Measurements from ENCODE around the gene ZNF322. TPM values are rescaled to one million over a fixed set of nuclear protein-coding genes. Genes with fewer than 3 reads are reported as not detected.

The ZNF322 gene
- polyA plus RNA-seq, 3 donors, result 2.0 to 5.1 (median 3.6) TPM

GRCh38 chr6:26597821-26598220 is 61.7 kb downstream of the ZNF322 start:
- H3K9me3 ChIP-seq (replicated peaks in 1 of 2; ENCODE audit: control insufficient read depth in 1 of 2, insufficient read depth in 1 of 2, low read length in 2 of 2), result no peaks in the 10 kb centered on the region
- H3K27me3 ChIP-seq (ENCODE audit: control insufficient read depth in 2 of 2, insufficient read depth in 2 of 2, low read length in 2 of 2), result peaks cover 13 to 23% of the 10 kb centered on the region in 2 donors
- intact Hi-C loops (cut with micrococcal nuclease), result loop anchor here in 1 of 2 donors (10.0 kb wide), 2 partner anchors 253 to 547 kb away; a partner anchor contains a TSS

GRCh38 chr6:26597389-26597766 is 62.2 kb downstream of the ZNF322 start:
- Mint-ChIP-seq H3K36me3 (peaks cover 25 to 29% of the 10 kb centered on the region in 2 donors), H3K27ac (peak overlapping the region in 1 of 7 donors; percentile 65), H3K9me3 (peaks cover 0 to 6% (median 1%) of the 10 kb centered on the region in 7 donors), H3K27me3 (ENCODE audit: low read depth in 3 of 3) (peaks cover 19 to 22% (median 19%) of the 10 kb centered on the region in 3 donors), H3K4me3 (no peak overlapping the region), H3K4me1 (peaks cover 24% of the 10 kb centered on the region)
- no peak for TF ChIP-seq CTCF (IDR thresholded peaks at IDR 0.05)
- Histone ChIP-seq H3K9me3 (replicated peaks in 1 of 2; ENCODE audit: control insufficient read depth in 1 of 2, insufficient read depth in 1 of 2, low read length in 2 of 2) (no peaks in the 10 kb centered on the region), H3K36me3 (replicated peaks in 1 of 2; ENCODE audit: control insufficient read depth in 1 of 2, insufficient read depth in 2 of 2, low read length in 2 of 2) (peaks cover 19 to 24% of the 10 kb centered on the region in 2 donors), H3K27me3 (ENCODE audit: control insufficient read depth in 2 of 2, insufficient read depth in 2 of 2, low read length in 2 of 2) (peaks cover 18 to 27% of the 10 kb centered on the region in 2 donors), H4K20me1 (ENCODE audit: insufficient read depth, low read length) (no peaks in the 10 kb centered on the region), H3K4me2 (replicated peaks; ENCODE audit: extremely low read depth, low read length, poor library complexity, severe bottlenecking) (peak overlapping the region; percentile 96), H3K4me3 (replicated peaks in 1 of 3; ENCODE audit: low read depth in 2 of 3, low read length in 3 of 3) (peak overlapping the region; percentile 83 to 94 (median 90)), H3K79me2 (ENCODE audit: insufficient read depth, low read length) (peaks cover 17% of the 10 kb centered on the region), H3K4me1 (ENCODE audit: control insufficient read depth in 1 of 2, insufficient read depth in 2 of 2, low read length in 2 of 2) (peaks cover 17 to 39% of the 10 kb centered on the region in 2 donors), H3K9ac (ENCODE audit: insufficient read depth, low read length, poor library complexity, severe bottlenecking) (peak overlapping the region; percentile 94), H3K27ac (ENCODE audit: low read depth in 1 of 2, low read length in 2 of 2) (peak overlapping the region; percentile 82 to 95), H2AFZ (ENCODE audit: insufficient read depth, low read depth, low read length, poor library complexity, severe bottlenecking) (peak overlapping the region; percentile 87)
- intact Hi-C loops (cut with micrococcal nuclease), result loop anchor here in 1 of 2 donors (10.0 kb wide), 2 partner anchors 253 to 547 kb away; a partner anchor contains a TSS
- WGBS (ENCODE audit: insufficient coverage), result 20% methylated on average over 1 of the region's 10 CpGs
- no peak for DNase-seq

More at GRCh38 chr6:26597821-26598220, 61.7 kb downstream of the ZNF322 start:
- no peak for DNase-seq
- peak overlapping the region in 1 of 2 donors; percentile 95 for H3K27ac ChIP-seq (ENCODE audit: low read depth in 1 of 2, low read length in 2 of 2)
- H4K20me1 ChIP-seq (ENCODE audit: insufficient read depth, low read length), result no peaks in the 10 kb centered on the region
- peaks cover 27 to 29% of the 10 kb centered on the region in 2 donors for H3K36me3 Mint-ChIP-seq
- H3K9me3 Mint-ChIP-seq, result peaks cover 0 to 6% (median 1%) of the 10 kb centered on the region in 7 donors
- H3K4me2 ChIP-seq (replicated peaks; ENCODE audit: extremely low read depth, low read length, poor library complexity, severe bottlenecking), result peak overlapping the region; percentile 96
- peaks cover 24% of the 10 kb centered on the region for H3K4me1 Mint-ChIP-seq
- peaks cover 19 to 24% of the 10 kb centered on the region in 2 donors for H3K36me3 ChIP-seq (replicated peaks in 1 of 2; ENCODE audit: control insufficient read depth in 1 of 2, insufficient read depth in 2 of 2, low read length in 2 of 2)
- peaks cover 17% of the 10 kb centered on the region for H3K79me2 ChIP-seq (ENCODE audit: insufficient read depth, low read length)
- peaks cover 19 to 22% (median 19%) of the 10 kb centered on the region in 3 donors for H3K27me3 Mint-ChIP-seq (ENCODE audit: low read depth in 3 of 3)
- H3K4me3 ChIP-seq (replicated peaks in 1 of 3; ENCODE audit: low read depth in 2 of 3, low read length in 3 of 3), result peak overlapping the region; percentile 83 to 94 (median 90)
- peak overlapping the region; percentile 87 for H2AFZ ChIP-seq (ENCODE audit: insufficient read depth, low read depth, low read length, poor library complexity, severe bottlenecking)
- H3K27ac Mint-ChIP-seq, result peak overlapping the region in 3 of 7 donors; percentile 71 to 92 (median 83)
- peak overlapping the region; percentile 94 for H3K9ac ChIP-seq (ENCODE audit: insufficient read depth, low read length, poor library complexity, severe bottlenecking)
- peaks cover 17 to 39% of the 10 kb centered on the region in 2 donors for H3K4me1 ChIP-seq (ENCODE audit: control insufficient read depth in 1 of 2, insufficient read depth in 2 of 2, low read length in 2 of 2)
- no peak overlapping the region for H3K4me3 Mint-ChIP-seq
- 64% methylated on average over 15 of the region's 21 CpGs for WGBS (ENCODE audit: insufficient coverage)
- TF ChIP-seq CTCF (IDR thresholded peaks at IDR 0.05), result no peak
